ENCODE data around the gene PARD3B. TPM values are rescaled to one million over a fixed set of nuclear protein-coding genes. Genes with fewer than 3 reads are reported as not detected.

The PARD3B gene
- total and polyA plus RNA-seq, 2 of the 8 experiments (the other 6 are each of a cell fraction or from before 2014, with no cell fraction given), result 1.2 to 5.7 TPM

DNA sequence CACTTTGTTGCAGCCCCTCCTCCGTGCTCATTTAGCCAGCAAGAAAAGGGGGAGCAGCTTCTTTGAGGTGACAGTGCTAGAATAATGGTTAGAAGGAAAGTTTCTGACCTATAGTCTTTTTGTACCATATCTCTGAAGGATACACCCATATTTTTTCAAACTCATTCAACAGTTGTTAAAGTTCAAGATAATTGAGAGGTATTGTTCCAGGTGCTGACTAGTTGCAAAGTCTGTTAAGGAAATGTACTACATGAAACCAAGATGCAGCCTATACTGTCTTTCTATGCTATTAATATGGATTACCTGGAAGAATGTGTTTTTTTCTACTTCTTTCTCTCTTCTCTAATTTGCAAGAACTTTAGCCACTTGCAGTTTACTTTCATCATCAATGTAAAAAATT lies 495.0 kb downstream of the PARD3B start:
- Histone ChIP-seq H2BK20ac (ENCODE audit: low read length) (no peak overlapping the region), H3K4ac (replicated peaks; ENCODE audit: insufficient read length, low read depth, low read length) (no peak overlapping the region), H3K18ac (ENCODE audit: extremely low read depth, low read length) (no peak overlapping the region), H2BK5ac (ENCODE audit: low read depth, low read length) (no peak overlapping the region), H3K79me1 (ENCODE audit: low read depth, low read length) (no peaks in the 10 kb centered on the region), H3K9ac (replicated peaks in 1 of 4; ENCODE audit: extremely low read depth in 1 of 4, low read depth in 3 of 4, low read length in 3 of 4) (no peak overlapping the region), H2BK12ac (ENCODE audit: low read depth, low read length) (no peak overlapping the region), H3K36me3 (ENCODE audit: control insufficient read depth in 2 of 4, insufficient read depth in 4 of 4, low read length in 3 of 4) (no peaks in the 10 kb centered on the region), H3K79me2 (ENCODE audit: control insufficient read depth in 1 of 2, insufficient read depth in 2 of 2, low read length in 2 of 2) (no peaks in the 10 kb centered on the region), H3K27me3 (replicated peaks in 1 of 4; ENCODE audit: control insufficient read depth in 3 of 4, extremely low read depth in 1 of 4, insufficient read depth in 3 of 4, low read length in 3 of 4) (peaks cover 0 to 2% (median 0%) of the 10 kb centered on the region in 4 experiments; a peak in 1 of 7 replicates), H3K4me2 (ENCODE audit: insufficient read depth in 1 of 2, low read depth in 2 of 2, low read length in 2 of 2) (no peak overlapping the region), H3K56ac (replicated peaks; ENCODE audit: insufficient read length, low read depth, low read length) (no peak overlapping the region), H3K4me1 (replicated peaks in 1 of 4; ENCODE audit: control insufficient read depth in 3 of 4, insufficient read depth in 4 of 4, low read length in 3 of 4) (peaks cover 0 to 2% (median 0%) of the 10 kb centered on the region in 4 experiments; a peak in 1 of 7 replicates), H2AFZ (ENCODE audit: low read length) (no peak overlapping the region), H4K5ac (ENCODE audit: insufficient read length, low read depth, low read length) (no peak overlapping the region), H4K20me1 (replicated peaks in 1 of 2; ENCODE audit: control insufficient read depth in 1 of 2, insufficient read depth in 2 of 2, low read length in 2 of 2) (no peaks in the 10 kb centered on the region), H2BK15ac (ENCODE audit: low read length) (no peak overlapping the region), H3K14ac (ENCODE audit: insufficient read length) (no peak overlapping the region), H3K4me3 (ENCODE audit: extremely low read depth in 1 of 4, insufficient read depth in 2 of 4, low read depth in 3 of 4, low read length in 4 of 4) (no peak overlapping the region), H3K27ac (ENCODE audit: low read depth, low read length) (no peak overlapping the region), H4K91ac (replicated peaks; ENCODE audit: insufficient read length, low read length) (no peak overlapping the region), H3K23me2 (ENCODE audit: low read depth, low read length) (no peaks in the 10 kb centered on the region), H2AK5ac (ENCODE audit: low read depth, low read length) (no peak overlapping the region), H3K23ac (ENCODE audit: insufficient read length) (no peak overlapping the region), H3K9me3 (ENCODE audit: insufficient read depth in 2 of 2, low read depth in 1 of 2, low read length in 1 of 2) (no peaks in the 10 kb centered on the region), H2BK120ac (replicated peaks; ENCODE audit: low read depth, low read length) (no peak overlapping the region), H4K8ac (ENCODE audit: extremely low read depth, insufficient read depth, low read length) (no peak overlapping the region)
- ChIA-PET CTCF (ENCODE audit: partially characterized antibody) (interaction anchor here (0.6 kb wide), 1 partner anchor 141 kb away, joined by 4 read pairs; no protein-coding TSS in a partner anchor), POLR2A (ENCODE audit: partially characterized antibody) (no interaction called here)
- DNase-seq (ENCODE audit: low read depth in 1 of 2, low spot score in 2 of 2) (no peak), FAIRE-seq (no peak)
- no peak for TF ChIP-seq EZH2 (IDR thresholded peaks at IDR 0.05; ENCODE audit: low read depth, low read length, severe bottlenecking)
- TF ChIP-seq EGR1 (IDR thresholded peaks at IDR 0.05; ENCODE audit: borderline replicate concordance, low read depth, low read length), result no peak
- no peak for TF ChIP-seq SRF (IDR thresholded peaks at IDR 0.05; ENCODE audit: low read depth, low read length)
- WGBS, 2 experiments (ENCODE audit: extremely low coverage in 1 of 2, insufficient coverage in 1 of 2, insufficient read length in 1 of 2, insufficient replicate concordance in 2 of 2, low coverage in 1 of 2, low lambda C conversion rate in 2 of 2, missing lambda C conversion rate in 1 of 2), result 92% methylated on average over 1 of the region's 1 CpG; no CpG with 5 or more reads in 1 of the 2 experiments

All from H1 (cell line).